Stimulated activated naive B cell treated with anti-CD40 and anti-IgM and Interleukin-4, amounts not matched to agents 10 μg/mL and 1 μg/mL and 100 μg/mL, for 72 hours (primary cell): ENCODE results near the gene CAMSAP3.
"Not testable (repeated sequence)": the region's sequence is repeated elsewhere in the genome, so short reads cannot be mapped to it uniquely, and the experiment has no call there.

Source experiments
- ATAC-seq, 2 donors: fragments of 150-1000 bp; cut with Tn5 transposase; replicated peaks; 2 replicates each; pipeline ENCODE4 v1.10.0; 2021; ENCODE audit warnings: moderate library complexity in 1 of 2
- DNase-seq: peaks from one replicate; pipeline ENCODE4 v3.0.0; 2021
- H3K27ac Mint-ChIP-seq: one replicate; pipeline ENCODE4 v1.8.0; 2022; ENCODE audit warnings: mild to moderate bottlenecking, mixed read lengths
- H3K27me3 Mint-ChIP-seq, 2 donors: one replicate each; pipeline ENCODE4 v1.8.0; 2022; ENCODE audit warnings: mixed read lengths in 2 of 2
- H3K36me3 Mint-ChIP-seq, 2 donors: one replicate each; pipeline ENCODE4 v1.8.0; 2022; ENCODE audit warnings: mixed read lengths in 2 of 2, mild to moderate bottlenecking in 1 of 2
- H3K4me1 Mint-ChIP-seq, 2 donors: one replicate each; pipeline ENCODE4 v1.8.0; 2022; ENCODE audit warnings: mixed read lengths in 2 of 2, mild to moderate bottlenecking in 1 of 2
- H3K4me3 Mint-ChIP-seq, 2 donors: one replicate each; pipeline ENCODE4 v1.8.0; 2022; ENCODE audit warnings: mild to moderate bottlenecking in 2 of 2, mixed read lengths in 2 of 2, moderate library complexity in 1 of 2
- H3K9me3 Mint-ChIP-seq, 2 donors: one replicate each; pipeline ENCODE4 v1.8.0; 2022; ENCODE audit warnings: mixed read lengths in 2 of 2, mild to moderate bottlenecking in 1 of 2

Gene CAMSAP3

GRCh38 chr19:7560255-7560654 lies 35.4 kb upstream of the CAMSAP3 start:
- H3K9me3 Mint-ChIP-seq: peaks cover 0 to 3% of the 10 kb centered on the region in 2 donors
- H3K4me1 Mint-ChIP-seq: peaks cover 0 to 3% of the 10 kb centered on the region in 2 donors
- no peak for ATAC-seq
- H3K27me3 Mint-ChIP-seq: no peaks in the 10 kb centered on the region
- no peak overlapping the region for H3K27ac Mint-ChIP-seq
- no peak overlapping the region for H3K4me3 Mint-ChIP-seq
- peaks cover 52 to 54% of the 10 kb centered on the region in 2 donors for H3K36me3 Mint-ChIP-seq
- no peak for DNase-seq

- DNase-seq (no peak), ATAC-seq (no peak)
- no peak overlapping the region for H3K27ac Mint-ChIP-seq
- peaks cover 48% of the 10 kb centered on the region in 2 donors for H3K36me3 Mint-ChIP-seq
- H3K4me3 Mint-ChIP-seq: no peak overlapping the region
- H3K4me1 Mint-ChIP-seq: peaks cover 0 to 3% of the 10 kb centered on the region in 2 donors
- H3K27me3 Mint-ChIP-seq: no peaks in the 10 kb centered on the region
- peaks cover 0 to 3% of the 10 kb centered on the region in 2 donors for H3K9me3 Mint-ChIP-seq
Measured at GRCh38 chr19:7561325-7561724, 34.3 kb upstream of the CAMSAP3 start.

- Mint-ChIP-seq H3K4me1 (peaks cover 0 to 3% of the 10 kb centered on the region in 2 donors), H3K9me3 (peaks cover 0 to 3% of the 10 kb centered on the region in 2 donors), H3K4me3 (no peak overlapping the region), H3K27ac (peak overlapping the region; percentile 75), H3K27me3 (no peaks in the 10 kb centered on the region), H3K36me3 (peaks cover 36 to 37% of the 10 kb centered on the region in 2 donors)
- no peak for DNase-seq
- no peak for ATAC-seq
Measured at GRCh38 chr19:7562646-7563393, 32.8 kb upstream of the CAMSAP3 start.

- DNase-seq (no peak), ATAC-seq (no peak)
- peaks cover 20 to 25% of the 10 kb centered on the region in 2 donors for H3K36me3 Mint-ChIP-seq
- peaks cover 3 to 4% of the 10 kb centered on the region in 2 donors for H3K4me1 Mint-ChIP-seq
- H3K27me3 Mint-ChIP-seq: no peaks in the 10 kb centered on the region
- H3K27ac Mint-ChIP-seq: no peak overlapping the region
- no peak overlapping the region for H3K4me3 Mint-ChIP-seq
- peaks cover 0 to 3% of the 10 kb centered on the region in 2 donors for H3K9me3 Mint-ChIP-seq
Measured at GRCh38 chr19:7564866-7565265, 30.8 kb upstream of the CAMSAP3 start.

- DNase-seq: no peak
Measured at GRCh38 chr19:7565332-7565731, 30.3 kb upstream of the CAMSAP3 start.

GRCh38 chr19:7570761-7571160 lies 24.9 kb upstream of the CAMSAP3 start:
- no peaks in the 10 kb centered on the region for H3K27me3 Mint-ChIP-seq
- no peak overlapping the region for H3K4me3 Mint-ChIP-seq
- H3K27ac Mint-ChIP-seq: no peak overlapping the region
- H3K36me3 Mint-ChIP-seq: no peaks in the 10 kb centered on the region
- H3K9me3 Mint-ChIP-seq: no peaks in the 10 kb centered on the region
- peaks cover 2 to 4% of the 10 kb centered on the region in 2 donors for H3K4me1 Mint-ChIP-seq
- no peak for ATAC-seq
- DNase-seq: no peak

More at GRCh38 chr19:7565332-7565731, 30.3 kb upstream of the CAMSAP3 start:
- H3K27ac Mint-ChIP-seq: no peak overlapping the region
- H3K4me3 Mint-ChIP-seq: no peak overlapping the region
- H3K36me3 Mint-ChIP-seq: peaks cover 17 to 21% of the 10 kb centered on the region in 2 donors
- H3K9me3 Mint-ChIP-seq: peaks cover 0 to under 1% of the 10 kb centered on the region in 2 donors
- peaks cover 3 to 4% of the 10 kb centered on the region in 2 donors for H3K4me1 Mint-ChIP-seq
- H3K27me3 Mint-ChIP-seq: no peaks in the 10 kb centered on the region
- ATAC-seq: no peak

GRCh38 chr19:7575434-7576040 lies 20.1 kb upstream of the CAMSAP3 start:
- DNase-seq: no peak
- Mint-ChIP-seq H3K27me3 (peaks cover 0 to 17% of the 10 kb centered on the region in 2 donors), H3K27ac (no peak overlapping the region), H3K36me3 (peaks cover 0 to 4% of the 10 kb centered on the region in 2 donors), H3K4me3 (no peak overlapping the region), H3K4me1 (peaks cover 0 to 2% of the 10 kb centered on the region in 2 donors), H3K9me3 (peaks cover 0 to 5% of the 10 kb centered on the region in 2 donors)
- peak; percentile 52 to 57 for ATAC-seq

GRCh38 chr19:7577422-7577821 lies 18.2 kb upstream of the CAMSAP3 start:
- H3K4me3 Mint-ChIP-seq, H3K4me1 Mint-ChIP-seq, H3K36me3 Mint-ChIP-seq, H3K27ac Mint-ChIP-seq, ATAC-seq, DNase-seq, H3K9me3 Mint-ChIP-seq: not testable (repeated sequence)
- peaks cover 0 to 17% of the 10 kb centered on the region in 2 donors for H3K27me3 Mint-ChIP-seq

GRCh38 chr19:7578127-7578526 lies 17.5 kb upstream of the CAMSAP3 start:
- ATAC-seq: peak; percentile 34 to 46
- Mint-ChIP-seq H3K9me3 (peaks cover 0 to 5% of the 10 kb centered on the region in 2 donors), H3K27ac (no peak overlapping the region)

GRCh38 chr19:7579182-7579581 lies 16.5 kb upstream of the CAMSAP3 start:
- Mint-ChIP-seq H3K27ac (no peak overlapping the region), H3K4me3 (no peak overlapping the region), H3K27me3 (peaks cover 0 to 17% of the 10 kb centered on the region in 2 donors), H3K36me3 (peaks cover 0 to 4% of the 10 kb centered on the region in 2 donors), H3K4me1 (peaks cover 0 to 2% of the 10 kb centered on the region in 2 donors), H3K9me3 (peaks cover 0 to 5% of the 10 kb centered on the region in 2 donors)
- ATAC-seq (no peak), DNase-seq (no peak)

More at GRCh38 chr19:7578127-7578526, 17.5 kb upstream of the CAMSAP3 start:
- Mint-ChIP-seq H3K27me3 (peaks cover 0 to 17% of the 10 kb centered on the region in 2 donors), H3K4me1 (peaks cover 0 to 2% of the 10 kb centered on the region in 2 donors), H3K36me3 (peaks cover 0 to 4% of the 10 kb centered on the region in 2 donors), H3K4me3 (no peak overlapping the region)
- DNase-seq: no peak

GRCh38 chr19:7582446-7582845 lies 13.2 kb upstream of the CAMSAP3 start:
- ATAC-seq: no peak
- Mint-ChIP-seq H3K27me3 (peaks cover 0 to 6% of the 10 kb centered on the region in 2 donors), H3K9me3 (peaks cover 0 to 2% of the 10 kb centered on the region in 2 donors), H3K36me3 (peaks cover 0 to 4% of the 10 kb centered on the region in 2 donors), H3K27ac (no peak overlapping the region), H3K4me1 (no peaks in the 10 kb centered on the region), H3K4me3 (no peak overlapping the region)
- DNase-seq: no peak

- no peaks in the 10 kb centered on the region for H3K4me1 Mint-ChIP-seq
- DNase-seq (no peak), ATAC-seq (no peak)
- H3K27ac Mint-ChIP-seq: no peak overlapping the region
- no peaks in the 10 kb centered on the region for H3K9me3 Mint-ChIP-seq
- no peaks in the 10 kb centered on the region for H3K36me3 Mint-ChIP-seq
- no peak overlapping the region for H3K4me3 Mint-ChIP-seq
- peaks cover 25 to 31% of the 10 kb centered on the region in 2 donors for H3K27me3 Mint-ChIP-seq
Measured at GRCh38 chr19:7589822-7590221, 5.8 kb upstream of the CAMSAP3 start.

GRCh38 chr19:7590256-7590655 lies 5.4 kb upstream of the CAMSAP3 start:
- H3K27me3 Mint-ChIP-seq: peaks cover 29 to 35% of the 10 kb centered on the region in 2 donors

GRCh38 chr19:7596211-7596937 lies 711 bp downstream of the CAMSAP3 start:
- peaks cover 2 to 4% of the 10 kb centered on the region in 2 donors for H3K9me3 Mint-ChIP-seq
- peaks cover 54 to 60% of the 10 kb centered on the region in 2 donors for H3K27me3 Mint-ChIP-seq
- ATAC-seq (no peak), DNase-seq (no peak)
- peak overlapping the region; percentile 71 for H3K27ac Mint-ChIP-seq
- H3K4me3 Mint-ChIP-seq: peak overlapping the region; percentile 81 to 85
- peaks cover 2 to 10% of the 10 kb centered on the region in 2 donors for H3K36me3 Mint-ChIP-seq
- H3K4me1 Mint-ChIP-seq: peaks cover 7% of the 10 kb centered on the region in 2 donors

More at GRCh38 chr19:7590256-7590655, 5.4 kb upstream of the CAMSAP3 start:
- H3K27ac Mint-ChIP-seq: no peak overlapping the region
- H3K4me3 Mint-ChIP-seq: no peak overlapping the region
- H3K4me1 Mint-ChIP-seq: peaks cover 0 to 2% of the 10 kb centered on the region in 2 donors
- DNase-seq (no peak), ATAC-seq (no peak)
- no peaks in the 10 kb centered on the region for H3K9me3 Mint-ChIP-seq
- no peaks in the 10 kb centered on the region for H3K36me3 Mint-ChIP-seq
